Stimulated activated CD8-positive, alpha-beta memory T cell treated with anti-CD3 and anti-CD28 coated beads, Interleukin-4, amount 100 ng/mL, for 24 hours (primary cell): ENCODE measurements around the gene FOXL1.

Source experiments
- DNase-seq: peaks from one replicate; pipeline ENCODE4 v3.0.0-alpha.2; 2020; ENCODE audit warnings: low read depth

FOXL1 gene

DNA sequence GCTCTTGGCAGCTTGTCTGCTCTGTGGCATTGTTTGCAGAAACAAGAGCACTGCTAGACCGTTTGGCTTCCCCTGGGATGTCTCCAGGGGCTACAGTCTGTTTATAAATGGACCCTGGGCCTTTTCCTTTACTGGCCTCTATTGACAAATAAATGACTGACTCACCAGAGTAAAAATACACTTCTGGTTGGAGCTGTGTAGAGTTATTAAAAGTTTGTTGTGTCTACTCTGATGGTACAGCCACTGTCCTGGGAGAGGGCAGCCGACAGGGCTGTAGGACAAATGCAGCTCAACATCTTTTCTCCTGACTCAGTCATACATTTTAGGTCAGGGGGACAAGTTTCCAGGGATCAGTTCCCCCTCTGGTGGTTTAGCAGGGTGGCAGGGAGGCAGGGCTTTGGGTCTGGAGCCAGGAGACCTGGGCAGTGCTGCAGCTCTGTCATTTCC is 30.0 kb downstream of the FOXL1 start:
- DNase-seq: no peak

DNA sequence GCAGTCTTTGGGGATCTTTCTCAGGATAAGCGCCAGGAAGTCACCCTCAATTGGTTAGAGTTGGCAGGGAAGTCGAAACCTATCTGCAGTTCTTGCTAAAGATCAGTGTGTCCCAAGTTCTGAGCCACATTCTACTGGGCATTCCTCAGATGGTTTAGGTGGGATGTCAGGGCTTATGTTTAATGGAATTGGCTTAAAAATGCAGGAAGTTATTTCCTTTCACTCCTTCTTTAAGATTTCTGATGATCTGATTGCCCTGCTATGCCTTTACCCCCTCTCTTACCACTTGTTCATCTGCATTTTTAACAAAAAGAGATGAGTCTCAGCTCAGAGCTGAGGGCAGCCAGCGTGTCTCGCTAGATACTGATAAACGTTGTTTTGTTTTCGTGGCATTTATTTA is 30.8 kb downstream of the FOXL1 start:
- no peak for DNase-seq

DNA sequence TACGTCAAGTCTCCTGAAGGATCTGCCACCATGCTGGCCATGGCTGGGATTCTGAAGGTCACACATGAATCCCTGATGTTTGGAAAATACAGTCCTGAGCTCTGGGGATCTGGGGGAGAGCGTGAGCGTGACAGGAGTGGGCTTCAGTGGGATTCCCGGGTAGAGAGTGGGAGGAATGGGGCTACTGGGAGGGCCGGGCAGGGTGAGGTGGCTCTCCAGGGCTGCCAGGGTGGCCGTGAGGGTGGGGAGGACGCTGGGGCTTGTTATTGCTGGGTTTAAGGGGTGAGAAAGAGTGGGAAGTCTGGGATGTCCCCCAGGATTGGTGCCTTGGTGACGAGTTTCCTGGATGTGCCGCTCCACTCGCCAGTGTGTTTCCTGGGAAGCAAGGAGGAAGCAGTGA is 31.3 kb downstream of the FOXL1 start:
- DNase-seq: no peak

DNA sequence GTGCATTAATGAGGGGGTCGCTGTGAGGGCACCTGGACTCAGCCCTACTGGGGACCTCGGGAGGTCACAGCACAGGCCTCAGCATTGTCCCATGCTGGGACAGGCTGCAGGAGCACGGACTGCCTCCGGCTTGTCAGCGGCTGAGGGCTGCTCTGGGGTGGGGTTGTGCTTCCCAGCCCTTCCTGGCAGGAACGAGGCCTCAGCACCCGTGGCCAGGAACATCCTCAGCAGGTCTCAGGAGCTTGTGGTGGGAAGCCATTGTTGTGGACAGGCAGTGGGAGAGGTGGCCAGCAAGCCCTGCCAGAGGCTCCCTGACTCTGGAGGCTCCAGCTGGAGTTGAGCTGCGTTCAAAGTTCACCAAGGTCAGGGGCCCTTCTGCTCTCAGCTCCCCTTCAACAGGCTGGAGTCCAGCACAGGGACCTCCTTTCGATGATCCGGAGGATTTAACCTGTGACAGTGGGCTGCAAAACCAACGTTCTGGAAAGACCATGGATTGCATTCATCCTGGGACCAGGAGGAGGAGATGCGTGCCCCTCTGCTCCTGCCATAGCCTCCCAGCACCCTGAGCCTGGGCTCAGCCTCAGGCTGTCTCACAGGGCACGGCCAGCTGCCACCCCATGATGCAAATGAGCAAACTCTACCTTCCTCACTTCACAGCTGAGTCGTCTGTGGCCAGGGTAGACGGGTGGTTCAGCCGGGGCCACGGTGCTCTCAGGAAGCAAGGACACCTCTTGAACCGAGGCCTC is 32.6 kb downstream of the FOXL1 start:
- DNase-seq: no peak

DNA sequence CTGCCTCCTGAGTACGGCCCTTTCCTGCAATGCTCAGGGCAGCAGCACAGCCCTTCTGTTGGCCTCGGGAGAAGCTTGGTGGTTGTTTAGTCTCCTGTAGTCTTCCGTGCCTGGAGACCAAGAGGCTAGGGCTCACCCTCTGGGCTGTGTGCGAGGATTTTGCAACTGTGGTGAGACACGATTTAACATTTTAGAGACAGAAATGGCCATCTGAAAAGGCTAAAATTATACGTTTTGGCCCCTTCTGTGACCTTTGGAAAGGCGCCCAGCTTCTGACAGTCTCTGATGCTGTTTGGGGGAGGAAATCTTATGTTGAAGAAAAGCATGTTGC is 33.1 kb downstream of the FOXL1 start:
- no peak for DNase-seq

DNA sequence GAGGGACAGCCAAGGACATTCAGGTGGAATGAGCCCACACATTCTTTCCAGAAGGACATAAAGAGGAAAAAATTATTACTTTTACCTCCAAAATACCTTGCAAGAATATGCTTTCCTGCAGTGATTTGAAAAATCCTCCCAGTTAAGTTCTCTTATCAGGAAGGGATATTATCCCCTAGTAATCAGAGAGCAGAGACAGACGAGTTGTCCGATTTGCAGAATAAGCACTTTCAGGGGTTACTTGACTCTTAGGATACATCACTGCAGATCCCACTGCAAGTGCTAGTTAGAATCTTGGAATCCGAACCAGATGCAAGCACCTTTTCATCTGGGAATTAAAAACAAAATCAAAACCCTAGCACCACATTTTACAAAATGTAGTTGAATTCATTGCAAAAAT is 33.6 kb downstream of the FOXL1 start:
- no peak for DNase-seq

DNA sequence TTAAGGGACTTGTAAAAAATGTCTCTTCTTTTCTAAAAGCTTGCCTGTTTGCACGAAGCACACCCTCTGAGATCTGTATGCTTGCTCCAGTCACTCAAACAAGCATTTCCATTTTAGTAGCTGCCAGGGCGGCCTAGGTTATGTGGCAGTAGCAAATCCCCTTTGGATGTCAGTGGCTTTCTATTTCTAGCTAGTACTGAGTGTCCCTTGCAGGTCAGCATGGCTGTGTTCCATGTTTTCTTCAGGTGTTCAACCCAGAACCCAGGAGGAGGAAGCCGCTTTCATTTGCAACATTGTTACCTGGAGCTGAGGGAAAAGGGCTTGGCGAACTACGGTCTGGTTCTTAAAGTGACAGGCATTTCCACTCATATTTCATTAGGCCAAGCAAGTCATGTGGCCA is 36.4 kb downstream of the FOXL1 start:
- no peak for DNase-seq

DNA sequence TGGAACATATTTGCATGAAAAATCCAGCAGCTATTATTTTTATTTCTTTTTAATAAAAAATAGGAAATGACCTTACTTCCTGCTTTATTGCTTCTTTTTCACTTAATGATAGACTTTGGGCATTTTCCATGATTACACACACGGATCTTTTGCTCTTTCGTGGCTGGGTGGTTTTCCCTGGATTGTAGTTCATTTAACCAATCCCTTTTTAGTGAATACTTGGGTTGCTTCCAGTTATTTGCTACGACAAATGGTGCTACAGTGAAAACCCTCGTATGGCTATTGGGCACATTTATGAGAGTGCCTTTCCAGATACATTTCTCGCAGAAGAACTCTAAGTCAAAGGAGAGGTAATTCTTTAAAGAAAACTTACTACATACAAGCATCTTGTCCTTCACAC is 38.6 kb downstream of the FOXL1 start:
- no peak for DNase-seq

DNA sequence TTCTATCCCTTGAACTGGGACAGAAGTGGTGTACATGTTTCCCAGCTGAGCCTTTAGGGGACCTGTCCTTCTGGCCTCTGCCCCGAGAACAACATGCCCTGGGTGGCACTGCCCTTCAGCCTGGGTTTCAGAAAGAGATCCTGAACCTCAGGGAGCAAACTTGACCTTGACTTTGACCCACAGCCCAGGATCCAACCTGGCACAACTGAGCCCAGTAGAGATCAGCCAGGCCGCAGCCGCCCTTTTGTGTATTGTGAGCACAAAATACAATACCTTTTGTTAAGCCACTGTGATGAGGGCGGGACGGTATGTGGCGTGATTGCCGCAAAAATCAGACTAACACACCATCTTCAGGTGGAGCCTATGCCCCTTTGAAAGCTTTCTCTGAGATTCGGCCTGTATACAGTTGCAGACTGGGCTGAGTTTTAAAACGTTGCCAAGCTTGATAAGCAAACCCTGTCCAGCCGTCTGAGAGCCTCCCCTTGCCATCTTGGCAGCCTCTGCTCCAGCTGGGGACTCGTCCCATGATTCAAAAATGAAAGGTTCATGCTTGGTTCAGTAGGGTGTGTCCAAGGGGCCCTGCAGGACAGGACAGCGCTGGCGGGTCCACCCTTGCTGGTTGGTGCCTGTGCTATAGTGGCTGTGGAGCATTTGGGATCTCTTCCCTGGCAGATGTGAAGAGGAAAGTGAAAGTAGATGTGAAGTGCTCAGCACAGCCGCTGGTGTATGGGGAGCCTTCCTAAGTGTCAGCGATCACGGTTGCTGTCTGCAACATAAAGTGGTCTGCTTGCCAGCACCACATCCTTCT is 40.3 kb downstream of the FOXL1 start:
- no peak for DNase-seq

DNA sequence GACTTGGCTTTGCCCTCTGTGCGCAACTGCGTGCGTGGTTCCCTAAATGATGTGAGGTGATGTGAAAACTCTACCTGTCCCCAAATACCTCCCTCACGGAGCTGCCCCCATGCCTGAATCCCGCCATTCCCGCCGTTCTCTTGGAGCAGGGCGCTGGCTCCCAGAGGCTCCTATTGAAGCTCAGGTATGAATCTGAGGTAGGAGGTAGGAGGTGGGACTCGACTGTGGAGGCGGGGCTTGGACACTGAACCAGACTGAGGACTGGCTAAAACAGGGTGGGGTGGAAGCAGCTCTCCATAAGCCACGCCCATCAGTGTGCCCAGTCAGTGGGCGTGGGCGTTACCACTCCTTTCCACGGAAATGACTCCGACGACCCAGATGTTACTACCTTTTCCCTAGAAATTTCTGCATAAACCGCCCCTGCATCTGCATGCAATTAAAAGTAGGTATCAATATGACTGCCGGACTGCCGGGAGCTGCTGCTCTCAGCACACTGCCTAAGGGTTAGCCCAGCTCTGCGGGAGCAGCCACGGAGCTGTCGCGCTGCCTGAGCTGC is 41.0 kb downstream of the FOXL1 start:
- DNase-seq: no peak

- no peak for DNase-seq
These were observed 41.8 kb downstream of the FOXL1 start for GRCh38 chr16:86620184-86620583.

GRCh38 chr16:86621966-86622365 is 43.6 kb downstream of the FOXL1 start:
- no peak for DNase-seq

GRCh38 chr16:86622700-86623615 is 44.6 kb downstream of the FOXL1 start:
- no peak for DNase-seq

- no peak for DNase-seq
These were observed 46.7 kb downstream of the FOXL1 start for GRCh38 chr16:86625029-86625428.

DNA sequence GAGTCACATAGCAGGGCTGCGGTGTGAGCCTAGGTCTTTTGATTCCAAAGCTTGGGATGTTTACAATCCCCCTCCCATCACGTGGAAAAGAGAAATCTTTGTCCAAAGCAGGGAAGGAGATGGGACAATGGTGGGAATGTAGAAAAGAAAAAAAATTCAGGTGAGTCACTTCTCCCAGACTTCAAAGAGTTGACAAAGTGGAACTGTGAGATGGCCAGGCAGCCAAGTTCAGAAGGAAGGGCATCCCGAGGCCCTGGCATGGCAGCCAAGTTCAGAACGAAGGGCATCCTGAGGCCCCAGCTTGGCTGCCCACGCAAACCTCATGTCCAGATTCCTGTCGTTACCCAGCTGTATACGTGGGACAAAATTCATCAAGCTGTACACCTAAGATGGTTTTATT is 47.5 kb downstream of the FOXL1 start:
- no peak for DNase-seq

GRCh38 chr16:86626284-86626683 is 47.9 kb downstream of the FOXL1 start:
- no peak for DNase-seq

GRCh38 chr16:86626966-86627365 is 48.6 kb downstream of the FOXL1 start:
- no peak for DNase-seq

GRCh38 chr16:86628614-86629013 is 50.3 kb downstream of the FOXL1 start:
- no peak for DNase-seq

GRCh38 chr16:86630471-86630870 is 52.1 kb downstream of the FOXL1 start:
- no peak for DNase-seq

DNA sequence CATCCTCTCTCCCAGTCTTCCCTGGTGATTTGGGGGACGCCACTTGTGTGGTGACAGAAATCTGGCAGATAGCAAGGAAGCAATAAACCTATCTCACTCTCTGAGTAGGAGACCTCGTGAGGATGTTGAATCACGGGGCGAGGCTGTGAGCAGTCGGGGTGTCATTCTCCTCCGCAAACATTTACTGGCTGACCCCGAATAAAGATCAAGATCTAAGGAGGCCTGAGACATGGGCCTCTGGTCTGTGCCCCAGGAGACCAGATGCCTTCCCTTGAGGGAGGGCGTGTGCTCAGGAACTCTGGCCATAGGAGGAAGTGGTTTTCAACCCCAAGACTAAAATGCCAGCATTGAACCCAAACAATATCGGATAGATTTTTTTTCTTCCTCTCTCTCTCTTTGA is 53.1 kb downstream of the FOXL1 start:
- no peak for DNase-seq
